ENCODE measurements around the gene GMDS.

Gene GMDS

GRCh38 chr6:1594445-1595200 is 650.8 kb downstream of the GMDS start:
- peak; percentile 54 for DNase-seq

GRCh38 chr6:1593958-1594314 is 651.5 kb downstream of the GMDS start:
- DNase-seq = no peak

DNA sequence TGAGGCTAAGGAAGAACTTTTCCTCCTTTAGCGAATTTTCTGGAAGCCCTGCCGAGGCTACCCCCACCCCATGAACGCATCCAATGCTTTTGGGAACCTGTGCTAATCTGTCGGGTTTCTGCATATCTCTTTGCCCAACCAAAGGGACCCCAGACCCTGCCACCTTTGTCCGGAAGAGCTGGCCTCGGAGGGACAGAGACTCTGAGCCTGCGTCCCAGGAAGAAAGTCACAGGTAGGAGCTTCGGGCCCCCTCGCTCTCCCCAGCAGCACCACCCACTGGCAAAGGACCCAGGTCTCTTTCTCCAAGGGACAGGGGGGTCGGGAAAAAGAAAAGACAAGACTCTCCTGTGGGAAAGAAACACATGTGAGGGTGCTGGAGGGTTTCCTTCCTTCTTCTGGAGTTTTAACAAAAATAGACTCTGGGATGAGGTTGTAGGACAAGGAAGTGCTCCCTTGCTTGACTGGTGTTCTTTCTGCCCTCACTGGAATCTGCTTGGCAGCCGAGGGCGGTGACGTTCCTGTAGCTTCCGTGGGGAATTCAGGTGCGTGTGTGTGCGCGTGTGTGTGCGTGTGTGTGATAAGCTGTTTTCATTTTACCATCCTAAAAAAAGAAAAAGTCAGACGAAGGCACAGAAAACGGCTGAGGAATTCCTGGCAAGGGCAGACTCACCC is 652.0 kb downstream of the GMDS start:
- DNase-seq = no peak

DNA sequence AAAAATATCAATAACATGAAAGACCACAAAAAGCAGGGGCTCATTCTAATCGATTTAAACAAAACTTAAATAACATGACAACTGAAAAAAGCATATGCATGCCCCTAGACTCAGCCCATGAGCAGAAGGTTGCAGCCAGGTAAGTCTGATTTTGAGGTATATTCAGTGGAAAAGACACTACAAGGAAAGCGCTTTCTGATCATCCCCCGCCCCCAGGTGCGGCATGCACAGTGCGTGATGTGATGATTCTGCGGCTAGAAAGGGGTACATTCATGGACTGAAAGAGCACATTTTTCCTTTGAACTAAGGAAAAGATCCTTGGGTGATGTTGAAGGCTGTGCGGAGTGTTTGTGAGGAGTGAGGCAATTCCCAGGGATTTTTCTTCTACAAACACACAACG is 652.6 kb downstream of the GMDS start:
- no peak for DNase-seq

DNA sequence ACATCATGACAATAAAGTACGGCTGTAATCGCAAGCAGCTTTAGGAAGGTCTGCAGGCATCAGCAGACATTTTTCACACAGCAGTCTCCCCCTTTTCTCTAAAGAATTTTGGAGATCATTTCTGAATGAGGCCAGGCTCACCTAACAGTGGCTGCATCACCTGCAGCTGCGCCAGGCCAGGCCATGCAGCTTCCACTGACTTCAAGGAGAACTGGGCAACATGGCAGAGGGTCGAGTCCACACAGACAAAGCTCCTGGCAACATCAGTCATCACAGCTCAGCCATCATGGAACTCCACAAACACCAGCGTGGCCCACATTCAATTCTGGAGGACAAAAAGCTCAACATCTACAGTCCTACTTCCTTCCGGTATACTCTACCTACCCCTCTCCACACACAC is 653.5 kb downstream of the GMDS start:
- no peak for DNase-seq

DNA sequence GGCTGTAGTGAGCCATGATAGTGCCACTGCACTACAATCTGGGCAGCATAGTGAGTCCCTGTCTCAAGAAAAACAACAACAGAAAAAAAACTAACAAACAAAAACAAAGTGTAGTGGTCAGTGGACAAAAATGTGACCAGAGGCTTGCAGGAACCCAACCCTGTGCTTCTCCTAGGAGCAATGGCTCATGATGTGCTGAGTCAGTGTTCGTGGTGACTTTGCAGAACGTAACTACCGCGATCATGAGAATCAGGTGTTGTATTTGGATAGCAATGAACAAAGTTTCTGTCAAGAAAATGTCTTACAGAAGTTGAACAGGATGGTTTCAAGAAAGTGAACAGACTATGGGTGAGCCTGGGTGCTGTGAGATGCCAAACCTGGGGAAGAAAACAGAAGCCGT is 654.2 kb downstream of the GMDS start:
- no peak for DNase-seq

DNA sequence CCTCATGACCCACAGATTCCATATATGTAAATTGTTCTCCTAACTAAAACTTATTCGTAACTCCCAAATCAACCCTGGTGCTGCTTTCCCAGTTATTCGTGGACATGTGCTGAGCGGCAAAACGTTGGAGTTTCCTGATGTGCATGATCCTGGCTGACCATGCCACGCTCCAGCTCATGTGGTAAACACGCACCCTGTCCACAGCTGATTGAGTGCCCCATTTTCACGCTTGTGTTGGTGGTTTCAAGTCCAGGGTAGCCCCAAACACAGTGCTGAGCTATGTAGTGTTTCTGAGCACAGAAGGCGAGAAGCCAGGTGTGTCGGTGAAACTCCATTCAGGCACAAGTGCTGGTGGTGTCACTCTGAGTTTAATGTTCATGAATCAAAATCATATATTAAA is 654.8 kb downstream of the GMDS start:
- DNase-seq = no peak

- DNase-seq = no peak
These were observed 656.2 kb downstream of the GMDS start for GRCh38 chr6:1589208-1589607.

DNA sequence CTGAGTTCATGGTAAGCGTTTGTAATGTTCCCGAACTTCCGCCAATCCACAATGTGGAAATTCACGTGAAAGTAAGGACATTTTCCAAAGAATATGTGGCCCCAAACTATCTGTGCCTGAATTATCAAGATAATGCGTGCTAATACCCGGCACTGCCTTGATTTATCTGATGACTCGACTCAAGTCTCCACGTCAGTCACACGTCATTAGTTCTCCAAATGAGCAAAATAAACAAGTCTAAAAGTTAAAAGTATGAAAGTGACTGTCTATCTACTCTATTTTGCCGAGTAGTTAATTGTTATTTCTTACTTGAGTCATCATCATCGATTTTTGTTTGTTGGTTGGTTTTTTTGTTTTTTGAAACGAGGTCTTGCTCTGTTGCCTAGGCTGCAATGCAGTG is 657.4 kb downstream of the GMDS start:
- no peak for DNase-seq

DNA sequence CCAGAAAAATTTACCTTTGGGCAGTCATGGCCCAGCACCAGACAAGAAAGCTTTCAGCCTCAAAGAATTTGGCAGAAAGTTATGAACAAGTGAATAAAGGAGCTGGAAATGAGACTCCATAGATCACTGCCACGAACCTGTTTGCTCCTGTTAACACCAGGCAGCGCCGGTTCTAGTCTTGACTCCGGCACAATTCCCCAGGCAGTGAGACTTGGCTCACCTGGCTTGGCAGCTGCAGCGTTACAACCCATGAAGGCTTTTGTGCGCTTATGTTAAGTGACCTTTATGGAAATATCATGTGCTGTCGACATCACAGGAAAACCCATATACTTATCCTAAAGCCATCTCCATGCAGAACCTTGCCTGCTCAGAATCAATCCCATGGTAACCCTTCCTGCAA is 657.9 kb downstream of the GMDS start:
- DNase-seq = no peak

- DNase-seq = no peak
These were observed 658.4 kb downstream of the GMDS start for GRCh38 chr6:1586861-1587450.

- no peak for DNase-seq
These were observed 659.1 kb downstream of the GMDS start for GRCh38 chr6:1586256-1586655.

- DNase-seq = no peak
These were observed 659.7 kb downstream of the GMDS start for GRCh38 chr6:1585669-1586049.

- DNase-seq = no peak
These were observed 660.3 kb downstream of the GMDS start for GRCh38 chr6:1584996-1585668.

DNA sequence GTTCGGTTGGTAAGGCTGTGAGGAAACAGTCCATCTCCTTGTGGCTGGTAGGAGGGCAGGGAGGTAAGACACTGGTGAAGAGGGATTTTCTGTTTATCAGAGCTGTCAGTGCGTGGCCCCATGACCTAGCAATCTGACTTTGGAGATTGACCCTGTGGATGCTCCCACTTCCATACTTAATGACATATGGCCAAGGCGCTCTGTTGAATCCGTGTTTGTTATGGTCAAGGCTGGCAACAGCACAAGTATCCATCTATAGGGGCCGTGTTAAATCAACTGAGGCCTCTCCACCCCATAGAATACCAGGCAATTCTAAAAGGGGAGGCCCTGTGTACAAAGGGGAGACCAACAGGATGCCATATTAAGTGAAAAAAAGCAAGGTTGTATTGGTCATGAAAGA is 661.3 kb downstream of the GMDS start:
- DNase-seq = no peak

GRCh38 chr6:1581120-1581991 is 664.0 kb downstream of the GMDS start:
- DNase-seq = no peak

- DNase-seq = no peak
These were observed 664.8 kb downstream of the GMDS start for GRCh38 chr6:1580585-1580984.

DNA sequence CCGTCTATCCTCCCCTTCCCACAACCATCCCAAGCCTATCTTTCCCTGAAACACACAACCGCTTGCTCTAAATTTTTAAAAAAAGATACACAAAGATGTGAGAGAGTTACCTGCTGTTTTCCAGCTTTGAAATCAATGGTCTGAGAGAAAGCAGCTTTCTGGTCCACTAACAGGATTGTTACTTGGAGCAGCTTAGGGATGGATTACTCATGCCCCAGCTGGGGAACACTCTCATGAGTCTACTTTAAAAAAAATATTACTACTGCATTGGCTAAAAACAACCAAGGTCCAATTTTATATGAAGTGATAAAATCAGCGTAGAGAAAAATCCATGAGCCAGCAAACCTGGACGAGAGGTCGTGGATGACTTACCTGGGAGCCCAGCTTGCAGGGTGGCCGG is 665.3 kb downstream of the GMDS start:
- DNase-seq = no peak

DNA sequence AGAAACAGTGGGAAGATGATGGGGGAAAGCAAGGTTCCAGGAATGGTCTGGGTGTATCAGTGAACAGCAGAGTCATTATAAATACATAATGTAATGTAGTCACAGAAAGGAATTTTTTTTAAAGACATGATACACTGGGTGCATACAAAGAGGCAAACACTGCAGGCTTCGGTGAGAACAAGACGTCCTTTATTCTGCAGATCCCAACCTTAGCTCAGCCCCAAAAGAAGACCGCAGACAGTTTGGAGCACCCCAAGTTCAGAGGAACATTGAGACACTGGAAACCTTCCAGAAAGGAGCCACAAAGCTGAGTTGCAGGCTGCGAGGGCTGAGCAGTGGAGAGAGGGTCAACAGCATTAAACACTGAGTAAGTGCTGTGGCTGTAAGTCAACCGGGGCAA is 666.3 kb downstream of the GMDS start:
- no peak for DNase-seq

- no peak for DNase-seq
These were observed 667.3 kb downstream of the GMDS start for GRCh38 chr6:1577896-1578745.

DNA sequence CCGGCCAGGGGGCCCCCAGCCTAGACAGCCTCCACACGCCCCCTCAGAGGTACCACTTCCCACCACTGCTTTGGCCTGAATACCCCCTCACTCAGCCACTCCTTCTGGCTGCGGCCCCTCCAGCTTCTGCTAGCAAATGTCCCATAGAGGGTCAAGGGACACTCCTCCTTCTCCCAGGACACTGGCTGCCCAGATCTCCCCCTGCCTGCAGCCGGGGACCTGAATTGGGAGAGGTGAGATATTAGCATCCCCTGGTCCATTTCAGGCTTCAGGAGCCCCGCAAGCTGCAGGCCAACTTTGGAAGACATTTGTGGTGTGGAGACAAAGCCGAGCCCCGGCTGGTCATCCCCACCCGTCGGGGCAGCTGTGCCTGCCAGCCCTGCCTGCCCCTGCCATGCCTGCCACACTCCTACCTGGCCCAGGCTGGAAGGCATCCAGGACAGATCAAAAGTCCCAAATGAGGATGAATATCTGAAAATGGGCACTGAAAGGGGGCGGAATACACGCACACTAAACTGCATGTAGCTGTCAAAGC is 668.2 kb downstream of the GMDS start:
- no peak for DNase-seq

GRCh38 chr6:1576711-1577110 is 668.7 kb downstream of the GMDS start:
- no peak for DNase-seq
